ENCODE measurements around the gene CGB8. TPM values are rescaled to one million over a fixed set of nuclear protein-coding genes. Genes with fewer than 3 reads are reported as not detected.
A peak's percentile ranks its signal among the peaks of the same experiment; 100 is the strongest.
"Not testable (repeated sequence)": the region's sequence is repeated elsewhere in the genome, so short reads cannot be mapped to it uniquely, and the experiment has no call there.

CGB8 gene
- total RNA-seq, 1 experiment from 2014 or later: not detected

GRCh38 chr19:49064768-49065611 lies 16.1 kb upstream of the CGB8 start, which contains the start of gene NTF4:
Gene NTF4, minus strand, starts transcription at chr19:49064818. Its CDS starts 2,821 bp downstream, at chr19:49061997.
- DNase-seq (ENCODE audit: low read depth): no peak

GRCh38 chr19:49064029-49064629 lies 15.2 kb upstream of the CGB8 start:
- no peak for DNase-seq (ENCODE audit: low read depth)

GRCh38 chr19:49061445-49061844 lies 12.5 kb upstream of the CGB8 start:
- no peak for DNase-seq (ENCODE audit: low read depth)

GRCh38 chr19:49061000-49061399 lies 12.1 kb upstream of the CGB8 start:
- DNase-seq (ENCODE audit: low read depth): no peak

- DNase-seq (ENCODE audit: low read depth): no peak
These were observed 10.1 kb upstream of the CGB8 start for GRCh38 chr19:49059053-49059452.

- DNase-seq (ENCODE audit: low read depth): no peak
These were observed 9.7 kb upstream of the CGB8 start for GRCh38 chr19:49058562-49058961.

- peak; percentile 58 for DNase-seq (ENCODE audit: low read depth)
These were observed 8.8 kb upstream of the CGB8 start, which contains the start of gene CGB7 for GRCh38 chr19:49057636-49058234. Gene CGB7, minus strand, starts transcription at chr19:49057749. Its CDS starts 2,374 bp downstream, at chr19:49055375.

GRCh38 chr19:49056902-49057596 lies 8.1 kb upstream of the CGB8 start:
- DNase-seq (ENCODE audit: low read depth): not testable (repeated sequence)

- peak; percentile 46 for DNase-seq (ENCODE audit: low read depth)
These were observed 7.4 kb upstream of the CGB8 start for GRCh38 chr19:49056101-49056901.

- DNase-seq (ENCODE audit: low read depth): peak; percentile 69
These were observed 1.6 kb upstream of the CGB8 start for GRCh38 chr19:49050376-49051033.

- DNase-seq (ENCODE audit: low read depth): not testable (repeated sequence)
These were observed 923 bp upstream of the CGB8 start for GRCh38 chr19:49049834-49050233.

- DNase-seq (ENCODE audit: low read depth): not testable (repeated sequence)
These were observed 5.4 kb downstream of the CGB8 start, which contains the start of gene CGB5 for GRCh38 chr19:49043548-49043947. Gene CGB5, plus strand, starts transcription at chr19:49043848. Its CDS starts 362 bp downstream, at chr19:49044210.

- DNase-seq (ENCODE audit: low read depth): not testable (repeated sequence)
These were observed 6.2 kb downstream of the CGB8 start for GRCh38 chr19:49042666-49043065.

GRCh38 chr19:49042177-49042576 lies 6.7 kb downstream of the CGB8 start:
- DNase-seq (ENCODE audit: low read depth): no peak

- DNase-seq (ENCODE audit: low read depth): not testable (repeated sequence)
These were observed 9.2 kb downstream of the CGB8 start for GRCh38 chr19:49039736-49040135.

- DNase-seq (ENCODE audit: low read depth): peak; percentile 74
These were observed 10.2 kb downstream of the CGB8 start for GRCh38 chr19:49038557-49039276.

GRCh38 chr19:49038111-49038510 lies 10.8 kb downstream of the CGB8 start:
- DNase-seq (ENCODE audit: low read depth): not testable (repeated sequence)

GRCh38 chr19:49036815-49037214 lies 12.1 kb downstream of the CGB8 start, which contains the start of gene CGB1:
Gene CGB1, minus strand, starts transcription at chr19:49036895. Its CDS starts 184 bp downstream, at chr19:49036711.
- not testable (repeated sequence) for DNase-seq (ENCODE audit: low read depth)

GRCh38 chr19:49031642-49032301 lies 17.1 kb downstream of the CGB8 start, which contains the start of gene CGB2:
Gene CGB2, plus strand, starts transcription at chr19:49031890. Its CDS starts 206 bp downstream, at chr19:49032096.
- not testable (repeated sequence) for DNase-seq (ENCODE audit: low read depth)
